HEK293 (cell line): ENCODE data around the gene RASSF5.

ENCODE experiments used
- HOXA7 ChIP-seq: sonication (generic); formaldehyde crosslinking; IDR thresholded peaks from 2 replicates; pipeline ENCODE4 v1.8.1; 2022; ENCODE audit warnings: missing genetic modification reagents, borderline replicate concordance
- SCRT1 ChIP-seq: fragments of 450-650 bp; formaldehyde crosslinking; IDR thresholded peaks from 2 replicates; pipeline ENCODE4 v1.5.1; 2016; ENCODE audit warnings: missing biosample characterization, missing genetic modification characterization, borderline replicate concordance
- SCRT2 ChIP-seq: fragments of 450-650 bp; formaldehyde crosslinking; IDR thresholded peaks from 2 replicates; pipeline ENCODE4 v1.5.1; 2016; ENCODE audit warnings: missing biosample characterization, missing genetic modification characterization
- TRIM28 ChIP-seq: IDR thresholded peaks from 2 replicates; pipeline ENCODE4 v1.6.1; 2011; ENCODE audit warnings: low read length, control low read depth, borderline replicate concordance
- ZBTB7A ChIP-seq: fragments of 450-650 bp; formaldehyde crosslinking; IDR thresholded peaks from 2 replicates; pipeline ENCODE4 v1.5.1; 2016; ENCODE audit warnings: low read depth, missing biosample characterization, missing genetic modification characterization
- ZNF133 ChIP-seq: fragments of 450-650 bp; formaldehyde crosslinking; IDR thresholded peaks from 2 replicates; pipeline ENCODE4 v1.5.1; 2016; ENCODE audit warnings: missing biosample characterization, missing genetic modification characterization
- ZNF169 ChIP-seq: fragments of 450-650 bp; formaldehyde crosslinking; IDR thresholded peaks from 2 replicates; pipeline ENCODE4 v1.5.1; 2016; ENCODE audit warnings: missing biosample characterization, missing genetic modification characterization
- ZNF221 ChIP-seq: fragments of 450-650 bp; formaldehyde crosslinking; IDR thresholded peaks from 2 replicates; pipeline ENCODE4 v1.5.1; 2017; ENCODE audit warnings: missing biosample characterization, missing genetic modification characterization, borderline replicate concordance
- ZNF24 ChIP-seq: fragments of 450-650 bp; formaldehyde crosslinking; IDR thresholded peaks from 2 replicates; pipeline ENCODE4 v1.5.1; 2016; ENCODE audit warnings: missing biosample characterization, missing genetic modification characterization
- ZNF292 ChIP-seq: fragments of 450-650 bp; formaldehyde crosslinking; IDR thresholded peaks from 2 replicates; pipeline ENCODE4 v1.5.1; 2016; ENCODE audit warnings: low read depth, missing biosample characterization, missing genetic modification characterization, borderline replicate concordance
- ZNF433 ChIP-seq: fragments of 450-650 bp; formaldehyde crosslinking; IDR thresholded peaks from 2 replicates; pipeline ENCODE4 v1.5.1; 2016; ENCODE audit warnings: missing biosample characterization, missing genetic modification characterization, low read depth
- ZNF514 ChIP-seq: fragments of 450-650 bp; formaldehyde crosslinking; IDR thresholded peaks from 2 replicates; pipeline ENCODE4 v1.5.1; 2016; ENCODE audit warnings: missing biosample characterization, missing genetic modification characterization
- ZNF560 ChIP-seq: fragments of 450-650 bp; formaldehyde crosslinking; IDR thresholded peaks from 2 replicates; pipeline ENCODE4 v1.5.1; 2017; ENCODE audit warnings: missing biosample characterization, missing genetic modification characterization, borderline replicate concordance
- ZNF629 ChIP-seq: fragments of 450-650 bp; formaldehyde crosslinking; IDR thresholded peaks from 2 replicates; pipeline ENCODE4 v1.5.1; 2017; ENCODE audit warnings: missing biosample characterization, missing genetic modification characterization
- ZNF747 ChIP-seq: fragments of 450-650 bp; formaldehyde crosslinking; IDR thresholded peaks from 2 replicates; pipeline ENCODE4 v1.5.1; 2016; ENCODE audit warnings: missing biosample characterization, missing genetic modification characterization
- ZNF76 ChIP-seq: fragments of 450-650 bp; formaldehyde crosslinking; IDR thresholded peaks from 2 replicates; pipeline ENCODE4; 2016; ENCODE audit warnings: low read depth, missing biosample characterization, missing genetic modification characterization, borderline replicate concordance
- ZNF785 ChIP-seq: fragments of 450-650 bp; formaldehyde crosslinking; IDR thresholded peaks from 2 replicates; pipeline ENCODE4 v1.5.1; 2016; ENCODE audit warnings: missing biosample characterization, missing genetic modification characterization
- TF ChIP-seq, protein P1 (sequence below): fragments of 450-650 bp; formaldehyde crosslinking; IDR thresholded peaks from 2 replicates; pipeline ENCODE4 v1.5.1; 2016; ENCODE audit warnings: missing biosample characterization, missing genetic modification characterization
- TF ChIP-seq, protein P2 (sequence below): fragments of 450-650 bp; formaldehyde crosslinking; IDR thresholded peaks from 2 replicates; pipeline ENCODE4 v1.5.1; 2016; ENCODE audit warnings: missing biosample characterization, missing genetic modification characterization
- TF ChIP-seq, protein P3 (sequence below): fragments of 450-650 bp; formaldehyde crosslinking; IDR thresholded peaks from 2 replicates; pipeline ENCODE4 v1.5.1; 2016; ENCODE audit warnings: missing biosample characterization, missing genetic modification characterization
- TF ChIP-seq, protein P4 (sequence below): fragments of 450-650 bp; formaldehyde crosslinking; IDR thresholded peaks from 2 replicates; pipeline ENCODE4 v1.5.1; 2017; ENCODE audit warnings: missing biosample characterization, missing genetic modification characterization
- TF ChIP-seq, protein P5 (sequence below): fragments of 450-650 bp; formaldehyde crosslinking; conservative IDR thresholded peaks from 2 replicates; pipeline ENCODE4 v1.5.1; 2016; ENCODE audit warnings: low read depth, missing biosample characterization, missing genetic modification characterization
- TF ChIP-seq, protein P6 (sequence below): fragments of 450-650 bp; formaldehyde crosslinking; IDR thresholded peaks from 2 replicates; pipeline ENCODE4 v1.5.1; 2016; ENCODE audit warnings: missing biosample characterization, missing genetic modification characterization

The RASSF5 gene

DNA sequence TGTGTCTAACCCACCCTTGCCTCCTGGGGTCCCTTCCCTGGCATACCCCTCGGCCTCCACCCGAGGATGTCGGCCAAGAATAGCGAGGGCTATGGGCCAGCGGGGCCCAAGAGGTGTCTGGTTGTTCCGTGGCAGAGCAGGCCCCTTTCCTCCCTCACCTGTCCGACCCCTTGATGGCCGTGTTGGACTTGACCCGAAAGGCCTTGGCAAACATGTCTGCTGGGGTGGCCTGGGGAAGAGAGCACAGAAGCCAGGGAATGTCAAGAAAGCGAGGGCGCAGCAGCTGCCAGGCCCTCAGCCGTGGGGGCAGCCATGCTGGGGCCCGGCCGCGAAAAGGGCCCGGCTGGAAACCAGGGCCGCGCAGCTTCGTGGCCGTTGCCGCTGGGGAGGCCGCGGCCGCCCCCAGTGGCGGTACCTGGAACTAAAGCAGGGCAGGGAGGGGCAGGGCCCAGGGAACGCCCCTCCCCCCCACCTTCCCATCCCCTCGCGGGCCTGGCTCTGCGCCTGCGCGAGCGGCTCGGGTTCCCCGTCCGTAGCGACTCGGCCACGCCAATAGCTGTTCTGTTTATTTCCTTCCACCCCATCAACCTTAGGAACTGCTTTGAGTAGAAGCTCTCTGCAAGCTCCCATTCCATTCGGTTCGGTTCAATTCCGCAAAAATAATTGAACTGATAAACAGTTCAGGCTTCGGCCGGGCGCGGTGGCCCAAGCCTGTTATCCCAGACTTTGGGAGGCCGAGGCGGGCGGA, 105.0 kb downstream of the RASSF5 start, which contains the start of gene EIF2D (continued):
- TF ChIP-seq, protein P1, sequence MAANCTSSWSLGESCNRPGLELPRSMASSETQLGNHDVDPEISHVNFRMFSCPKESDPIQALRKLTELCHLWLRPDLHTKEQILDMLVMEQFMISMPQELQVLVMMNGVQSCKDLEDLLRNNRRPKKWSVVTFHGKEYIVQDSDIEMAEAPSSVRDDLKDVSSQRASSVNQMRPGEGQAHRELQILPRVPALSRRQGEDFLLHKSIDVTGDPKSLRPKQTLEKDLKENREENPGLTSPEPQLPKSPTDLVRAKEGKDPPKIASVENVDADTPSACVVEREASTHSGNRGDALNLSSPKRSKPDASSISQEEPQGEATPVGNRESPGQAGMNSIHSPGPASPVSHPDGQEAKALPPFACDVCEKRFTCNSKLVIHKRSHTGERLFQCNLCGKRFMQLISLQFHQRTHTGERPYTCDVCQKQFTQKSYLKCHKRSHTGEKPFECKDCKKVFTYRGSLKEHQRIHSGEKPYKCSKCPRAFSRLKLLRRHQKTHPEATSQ (tag by site-specific recombination) = peak; percentile 98
- TF ChIP-seq, protein P2, sequence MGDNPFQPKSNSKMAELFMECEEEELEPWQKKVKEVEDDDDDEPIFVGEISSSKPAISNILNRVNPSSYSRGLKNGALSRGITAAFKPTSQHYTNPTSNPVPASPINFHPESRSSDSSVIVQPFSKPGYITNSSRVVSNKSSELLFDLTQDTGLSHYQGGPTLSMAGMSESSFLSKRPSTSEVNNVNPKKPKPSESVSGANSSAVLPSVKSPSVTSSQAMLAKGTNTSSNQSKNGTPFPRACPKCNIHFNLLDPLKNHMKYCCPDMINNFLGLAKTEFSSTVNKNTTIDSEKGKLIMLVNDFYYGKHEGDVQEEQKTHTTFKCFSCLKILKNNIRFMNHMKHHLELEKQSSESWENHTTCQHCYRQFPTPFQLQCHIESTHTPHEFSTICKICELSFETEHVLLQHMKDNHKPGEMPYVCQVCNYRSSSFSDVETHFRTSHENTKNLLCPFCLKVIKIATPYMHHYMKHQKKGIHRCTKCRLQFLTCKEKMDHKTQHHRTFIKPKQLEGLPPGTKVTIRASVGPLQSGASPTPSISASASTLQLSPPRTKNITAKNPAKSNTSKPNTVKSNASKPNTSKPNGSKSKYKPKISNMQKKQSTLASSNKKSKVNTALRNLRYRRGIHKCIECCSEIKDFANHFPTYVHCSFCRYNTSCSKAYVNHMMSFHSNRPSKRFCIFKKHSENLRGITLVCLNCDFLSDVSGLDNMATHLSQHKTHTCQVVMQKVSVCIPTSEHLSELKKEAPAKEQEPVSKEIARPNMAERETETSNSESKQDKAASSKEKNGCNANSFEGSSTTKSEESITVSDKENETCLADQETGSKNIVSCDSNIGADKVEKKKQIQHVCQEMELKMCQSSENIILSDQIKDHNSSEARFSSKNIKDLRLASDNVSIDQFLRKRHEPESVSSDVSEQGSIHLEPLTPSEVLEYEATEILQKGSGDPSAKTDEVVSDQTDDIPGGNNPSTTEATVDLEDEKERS = peak; percentile 60; the same call in 1 of the 2 replicates
- TF ChIP-seq ZNF76 (tag by site-specific recombination) (peak; percentile 90), ZNF133 (tag by site-specific recombination) (peak; percentile 50; the same call in 1 of the 2 replicates), HOXA7 (CRISPR knock-in tag) (no peak), ZNF169 (tag by site-specific recombination) (0 out of 2 replicates have a peak, but pooled peaks have one; percentile 46), SCRT1 (tag by site-specific recombination) (no peak), ZNF221 (tag by site-specific recombination) (no peak), ZNF629 (tag by site-specific recombination) (peak; percentile 91), ZBTB7A (tag by site-specific recombination) (peak; percentile 97), ZNF747 (tag by site-specific recombination) (no peak), ZNF514 (tag by site-specific recombination) (no peak), ZNF24 (tag by site-specific recombination) (peak; percentile 97), ZNF560 (tag by site-specific recombination) (no peak), ZNF433 (tag by site-specific recombination) (no peak), SCRT2 (tag by site-specific recombination) (peak; percentile 61; the same call in 1 of the 2 replicates), TRIM28 (peak; percentile 81; the same call in 1 of the 2 replicates), ZNF785 (tag by site-specific recombination) (peak; percentile 97), ZNF292 (tag by site-specific recombination) (no peak)
- TF ChIP-seq, protein P3, sequence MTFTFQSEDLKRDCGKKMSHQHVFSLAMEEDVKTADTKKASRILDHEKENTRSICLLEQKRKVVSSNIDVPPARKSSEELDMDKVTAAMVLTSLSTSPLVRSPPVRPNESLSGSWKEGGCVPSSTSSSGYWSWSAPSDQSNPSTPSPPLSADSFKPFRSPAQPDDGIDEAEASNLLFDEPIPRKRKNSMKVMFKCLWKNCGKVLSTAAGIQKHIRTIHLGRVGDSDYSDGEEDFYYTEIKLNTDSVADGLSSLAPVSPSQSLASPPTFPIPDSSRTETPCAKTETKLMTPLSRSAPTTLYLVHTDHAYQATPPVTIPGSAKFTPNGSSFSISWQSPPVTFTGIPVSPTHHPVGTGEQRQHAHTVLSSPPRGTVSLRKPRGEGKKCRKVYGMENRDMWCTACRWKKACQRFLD (tag by site-specific recombination) = no peak
- TF ChIP-seq, protein P4, sequence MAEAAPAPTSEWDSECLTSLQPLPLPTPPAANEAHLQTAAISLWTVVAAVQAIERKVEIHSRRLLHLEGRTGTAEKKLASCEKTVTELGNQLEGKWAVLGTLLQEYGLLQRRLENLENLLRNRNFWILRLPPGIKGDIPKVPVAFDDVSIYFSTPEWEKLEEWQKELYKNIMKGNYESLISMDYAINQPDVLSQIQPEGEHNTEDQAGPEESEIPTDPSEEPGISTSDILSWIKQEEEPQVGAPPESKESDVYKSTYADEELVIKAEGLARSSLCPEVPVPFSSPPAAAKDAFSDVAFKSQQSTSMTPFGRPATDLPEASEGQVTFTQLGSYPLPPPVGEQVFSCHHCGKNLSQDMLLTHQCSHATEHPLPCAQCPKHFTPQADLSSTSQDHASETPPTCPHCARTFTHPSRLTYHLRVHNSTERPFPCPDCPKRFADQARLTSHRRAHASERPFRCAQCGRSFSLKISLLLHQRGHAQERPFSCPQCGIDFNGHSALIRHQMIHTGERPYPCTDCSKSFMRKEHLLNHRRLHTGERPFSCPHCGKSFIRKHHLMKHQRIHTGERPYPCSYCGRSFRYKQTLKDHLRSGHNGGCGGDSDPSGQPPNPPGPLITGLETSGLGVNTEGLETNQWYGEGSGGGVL (tag by site-specific recombination) = peak; percentile 59; the same call in 1 of the 2 replicates
- TF ChIP-seq, protein P5, sequence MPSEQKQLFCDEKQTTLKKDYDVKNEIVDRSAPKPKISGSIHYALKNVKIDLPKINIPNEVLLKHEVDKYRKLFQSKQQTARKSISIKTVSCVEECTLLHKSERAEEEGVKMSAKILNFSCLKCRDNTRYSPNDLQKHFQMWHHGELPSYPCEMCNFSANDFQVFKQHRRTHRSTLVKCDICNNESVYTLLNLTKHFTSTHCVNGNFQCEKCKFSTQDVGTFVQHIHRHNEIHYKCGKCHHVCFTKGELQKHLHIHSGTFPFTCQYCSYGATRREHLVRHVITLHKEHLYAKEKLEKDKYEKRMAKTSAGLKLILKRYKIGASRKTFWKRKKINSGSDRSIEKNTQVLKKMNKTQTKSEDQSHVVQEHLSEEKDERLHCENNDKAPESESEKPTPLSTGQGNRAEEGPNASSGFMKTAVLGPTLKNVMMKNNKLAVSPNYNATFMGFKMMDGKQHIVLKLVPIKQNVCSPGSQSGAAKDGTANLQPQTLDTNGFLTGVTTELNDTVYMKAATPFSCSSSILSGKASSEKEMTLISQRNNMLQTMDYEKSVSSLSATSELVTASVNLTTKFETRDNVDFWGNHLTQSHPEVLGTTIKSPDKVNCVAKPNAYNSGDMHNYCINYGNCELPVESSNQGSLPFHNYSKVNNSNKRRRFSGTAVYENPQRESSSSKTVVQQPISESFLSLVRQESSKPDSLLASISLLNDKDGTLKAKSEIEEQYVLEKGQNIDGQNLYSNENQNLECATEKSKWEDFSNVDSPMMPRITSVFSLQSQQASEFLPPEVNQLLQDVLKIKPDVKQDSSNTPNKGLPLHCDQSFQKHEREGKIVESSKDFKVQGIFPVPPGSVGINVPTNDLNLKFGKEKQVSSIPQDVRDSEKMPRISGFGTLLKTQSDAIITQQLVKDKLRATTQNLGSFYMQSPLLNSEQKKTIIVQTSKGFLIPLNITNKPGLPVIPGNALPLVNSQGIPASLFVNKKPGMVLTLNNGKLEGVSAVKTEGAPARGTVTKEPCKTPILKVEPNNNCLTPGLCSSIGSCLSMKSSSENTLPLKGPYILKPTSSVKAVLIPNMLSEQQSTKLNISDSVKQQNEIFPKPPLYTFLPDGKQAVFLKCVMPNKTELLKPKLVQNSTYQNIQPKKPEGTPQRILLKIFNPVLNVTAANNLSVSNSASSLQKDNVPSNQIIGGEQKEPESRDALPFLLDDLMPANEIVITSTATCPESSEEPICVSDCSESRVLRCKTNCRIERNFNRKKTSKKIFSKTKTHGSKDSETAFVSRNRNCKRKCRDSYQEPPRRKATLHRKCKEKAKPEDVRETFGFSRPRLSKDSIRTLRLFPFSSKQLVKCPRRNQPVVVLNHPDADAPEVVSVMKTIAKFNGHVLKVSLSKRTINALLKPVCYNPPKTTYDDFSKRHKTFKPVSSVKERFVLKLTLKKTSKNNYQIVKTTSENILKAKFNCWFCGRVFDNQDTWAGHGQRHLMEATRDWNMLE (tag by site-specific recombination) = peak; percentile 83
- TF ChIP-seq, protein P6, sequence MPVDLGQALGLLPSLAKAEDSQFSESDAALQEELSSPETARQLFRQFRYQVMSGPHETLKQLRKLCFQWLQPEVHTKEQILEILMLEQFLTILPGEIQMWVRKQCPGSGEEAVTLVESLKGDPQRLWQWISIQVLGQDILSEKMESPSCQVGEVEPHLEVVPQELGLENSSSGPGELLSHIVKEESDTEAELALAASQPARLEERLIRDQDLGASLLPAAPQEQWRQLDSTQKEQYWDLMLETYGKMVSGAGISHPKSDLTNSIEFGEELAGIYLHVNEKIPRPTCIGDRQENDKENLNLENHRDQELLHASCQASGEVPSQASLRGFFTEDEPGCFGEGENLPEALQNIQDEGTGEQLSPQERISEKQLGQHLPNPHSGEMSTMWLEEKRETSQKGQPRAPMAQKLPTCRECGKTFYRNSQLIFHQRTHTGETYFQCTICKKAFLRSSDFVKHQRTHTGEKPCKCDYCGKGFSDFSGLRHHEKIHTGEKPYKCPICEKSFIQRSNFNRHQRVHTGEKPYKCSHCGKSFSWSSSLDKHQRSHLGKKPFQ (tag by site-specific recombination) = peak; percentile 56; the same call in 1 of the 2 replicates
